Neuron (in vitro differentiated cells): ENCODE measurements around the gene DPY19L3.

Experiments
- H2AFZ ChIP-seq: one replicate; pipeline ENCODE4 v1.6.1; 2013; ENCODE audit warnings: low read depth, mild to moderate bottlenecking, inconsistent platforms, low read length, moderate library complexity
- H3K27me3 ChIP-seq: one replicate; pipeline ENCODE4 v1.6.1; 2013; ENCODE audit warnings: low read length; ENCODE audit not compliant: insufficient read depth
- H3K36me3 ChIP-seq: one replicate; pipeline ENCODE4 v1.6.1; 2013; ENCODE audit warnings: low read length; ENCODE audit not compliant: insufficient read depth
- H3K4me1 ChIP-seq: one replicate; pipeline ENCODE4 v1.6.1; 2013; ENCODE audit warnings: low read length; ENCODE audit not compliant: insufficient read depth
- H3K4me3 ChIP-seq: 2 replicates; pipeline ENCODE4 v1.5.1; 2013; ENCODE audit warnings: mild to moderate bottlenecking, low read length, moderate library complexity
- H3K9me3 ChIP-seq: one replicate; pipeline ENCODE4 v1.6.1; 2013; ENCODE audit warnings: low read length

DPY19L3 gene

GRCh38 chr19:32519023-32519422 lies 113.5 kb downstream of the DPY19L3 start:
- Histone ChIP-seq H3K27me3 (no peaks in the 10 kb centered on the region), H3K4me3 (no peak overlapping the region), H3K9me3 (no peaks in the 10 kb centered on the region), H3K4me1 (peaks cover 4% of the 10 kb centered on the region), H3K36me3 (no peaks in the 10 kb centered on the region), H2AFZ (no peak overlapping the region)

DNA sequence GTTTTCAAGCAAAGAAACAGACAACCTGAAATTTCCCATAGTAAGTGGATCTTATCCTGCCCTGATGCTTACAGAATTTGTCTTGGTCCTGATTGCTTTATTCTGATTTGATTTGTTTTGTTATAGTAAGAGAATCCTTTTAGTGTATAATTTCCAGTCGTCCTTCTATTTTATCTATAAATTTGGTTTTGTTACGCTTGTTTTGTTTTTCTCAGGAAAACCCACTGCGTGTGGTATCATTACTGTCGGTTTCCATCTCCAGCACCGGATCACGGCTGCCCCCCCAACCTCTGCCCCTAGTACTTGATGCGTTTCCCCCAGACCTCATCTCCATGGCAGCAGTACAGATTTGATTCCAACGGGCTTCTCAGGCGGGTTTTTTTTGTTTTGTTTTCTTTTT lies 117.4 kb downstream of the DPY19L3 start:
- Histone ChIP-seq H3K9me3 (no peaks in the 10 kb centered on the region), H3K4me3 (no peak overlapping the region), H3K4me1 (no peaks in the 10 kb centered on the region), H3K27me3 (no peaks in the 10 kb centered on the region), H3K36me3 (no peaks in the 10 kb centered on the region), H2AFZ (no peak overlapping the region)

DNA sequence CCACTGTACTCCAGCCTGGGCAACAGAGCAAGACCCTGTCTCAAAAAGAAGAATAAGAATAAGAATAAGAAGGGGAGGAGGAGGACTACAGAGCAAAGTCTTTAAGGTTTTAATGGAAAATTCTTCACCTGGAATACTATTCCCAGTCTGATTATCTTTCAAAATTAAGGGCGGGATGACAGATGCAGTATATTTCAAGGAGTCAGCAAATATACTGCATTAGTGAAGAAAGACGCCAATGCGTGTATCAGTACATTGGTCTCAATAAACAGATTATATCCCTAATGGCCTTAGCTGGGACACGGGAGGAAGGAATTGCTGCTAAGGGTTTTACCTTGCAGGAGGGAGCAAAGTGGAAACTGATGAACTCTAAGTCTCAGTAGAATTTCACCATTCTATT lies 121.3 kb downstream of the DPY19L3 start:
- Histone ChIP-seq H3K9me3 (no peaks in the 10 kb centered on the region), H3K27me3 (no peaks in the 10 kb centered on the region), H2AFZ (no peak overlapping the region), H3K4me3 (no peak overlapping the region), H3K36me3 (no peaks in the 10 kb centered on the region), H3K4me1 (no peaks in the 10 kb centered on the region)

DNA sequence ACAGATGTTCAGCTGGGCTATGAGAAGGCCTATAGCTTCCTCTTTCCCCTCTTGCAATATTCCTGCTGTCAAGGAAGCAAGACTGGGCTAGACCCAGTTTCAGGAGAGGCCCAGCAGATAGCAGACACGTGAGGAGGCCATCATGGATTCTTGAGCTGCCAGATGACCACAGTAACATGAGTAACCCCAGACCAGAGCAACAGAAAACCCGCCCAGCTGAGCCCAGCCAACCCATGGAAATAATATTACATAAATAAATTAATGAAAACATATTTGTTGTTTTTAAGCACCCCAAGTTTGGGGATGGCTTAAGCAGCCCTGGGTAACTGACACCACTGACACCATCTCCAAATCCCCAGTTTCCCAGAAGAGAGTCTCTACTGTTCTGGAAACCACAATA lies 125.2 kb downstream of the DPY19L3 start:
- Histone ChIP-seq H2AFZ (no peak overlapping the region), H3K36me3 (no peaks in the 10 kb centered on the region), H3K4me3 (no peak overlapping the region), H3K27me3 (no peaks in the 10 kb centered on the region), H3K9me3 (no peaks in the 10 kb centered on the region), H3K4me1 (no peaks in the 10 kb centered on the region)

DNA sequence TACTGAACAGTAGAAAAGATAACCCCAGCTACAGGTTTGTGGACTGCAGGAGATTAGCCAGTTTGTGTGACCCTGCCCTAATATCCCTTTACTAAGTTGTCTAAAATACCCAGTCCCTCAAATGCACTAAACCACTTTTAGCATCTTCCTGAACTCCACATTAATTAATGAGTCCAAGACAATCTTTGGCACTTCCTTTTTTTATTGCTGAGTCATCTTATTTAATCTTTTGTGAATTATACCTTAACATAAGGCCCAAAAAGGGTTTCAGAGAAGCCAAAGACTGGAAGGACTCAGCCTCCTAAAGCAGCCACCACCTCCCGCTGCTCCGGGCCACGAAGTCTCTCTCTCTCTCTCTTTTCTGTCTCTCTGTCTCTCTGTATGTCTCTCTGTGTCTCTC lies 126.7 kb downstream of the DPY19L3 start:
- H3K36me3 ChIP-seq, result no peaks in the 10 kb centered on the region
- peaks cover 3% of the 10 kb centered on the region for H3K4me1 ChIP-seq
- H3K9me3 ChIP-seq, result no peaks in the 10 kb centered on the region
- H2AFZ ChIP-seq, result no peak overlapping the region
- H3K4me3 ChIP-seq, result no peak overlapping the region
- H3K27me3 ChIP-seq, result no peaks in the 10 kb centered on the region
